GM19035 (cell line): ENCODE measurements around the gene PRKCE.

Experiments
- ATAC-seq: cut with Tn5 transposase; IDR thresholded peaks from one replicate; pipeline ENCODE4 v1.9.1; 2021; ENCODE audit not compliant: unreplicated experiment

PRKCE gene

DNA sequence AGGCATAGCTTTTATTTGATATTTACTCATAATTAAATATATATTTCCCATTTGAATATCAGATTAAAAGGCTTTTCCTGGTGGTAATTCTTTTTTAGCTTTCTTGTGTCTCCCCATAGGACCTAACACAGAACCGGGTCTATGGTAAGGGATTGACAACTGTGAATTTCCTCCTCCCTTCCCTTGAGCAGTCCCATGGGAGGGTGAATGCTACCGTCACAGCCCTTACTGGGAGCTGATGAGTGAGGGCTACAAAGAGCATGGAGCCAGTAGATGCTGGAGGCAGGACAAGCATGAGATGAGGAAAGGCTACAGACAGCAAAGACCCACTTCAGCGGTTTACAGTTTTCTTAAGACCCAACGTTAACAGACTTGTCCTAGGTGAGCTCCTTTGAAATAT lies 475.1 kb downstream of the PRKCE start:
- ATAC-seq: no peak

- ATAC-seq: no peak
These were observed 475.7 kb downstream of the PRKCE start for GRCh38 chr2:46127176-46127575.

DNA sequence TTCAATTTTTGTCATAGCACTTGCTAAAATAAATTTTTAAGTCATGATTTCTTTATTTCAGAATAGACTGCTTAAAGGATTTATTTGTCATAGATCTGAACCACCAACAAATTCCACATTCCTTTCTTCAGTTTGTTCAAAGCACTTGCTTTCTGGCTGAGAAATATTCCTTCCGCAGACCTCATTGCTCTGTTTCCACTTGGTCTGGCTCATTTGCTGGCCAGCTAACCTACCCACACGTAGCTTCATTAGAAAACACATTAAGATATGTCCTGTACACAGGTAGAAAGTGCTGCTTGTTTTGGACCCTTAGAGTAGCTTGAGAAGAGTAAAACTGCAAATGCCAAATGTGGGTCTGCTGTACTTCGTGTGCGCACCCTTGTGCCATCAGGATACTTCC lies 479.0 kb downstream of the PRKCE start:
- no peak for ATAC-seq

DNA sequence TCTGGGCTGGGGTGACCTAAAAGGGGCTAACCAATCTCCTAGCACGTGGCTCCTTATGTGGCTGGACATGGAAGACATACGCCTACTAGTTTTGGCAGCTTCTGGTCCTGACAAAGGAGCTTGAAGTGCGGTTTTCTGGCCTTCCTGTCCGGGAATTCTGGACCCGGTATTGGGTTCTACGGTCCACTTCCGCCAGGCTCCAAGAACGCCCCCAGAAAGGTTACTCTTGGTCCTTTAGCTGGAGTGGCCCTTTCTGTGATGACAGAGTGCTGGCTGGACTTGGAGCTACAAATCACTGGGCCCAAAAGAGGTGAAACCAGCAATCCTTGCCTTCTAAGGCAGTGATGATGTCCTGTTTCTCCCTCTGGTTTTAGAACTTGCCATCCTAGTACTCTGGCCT lies 481.5 kb downstream of the PRKCE start:
- ATAC-seq: no peak

- no peak for ATAC-seq
These were observed 483.2 kb downstream of the PRKCE start for GRCh38 chr2:46134531-46135227.

DNA sequence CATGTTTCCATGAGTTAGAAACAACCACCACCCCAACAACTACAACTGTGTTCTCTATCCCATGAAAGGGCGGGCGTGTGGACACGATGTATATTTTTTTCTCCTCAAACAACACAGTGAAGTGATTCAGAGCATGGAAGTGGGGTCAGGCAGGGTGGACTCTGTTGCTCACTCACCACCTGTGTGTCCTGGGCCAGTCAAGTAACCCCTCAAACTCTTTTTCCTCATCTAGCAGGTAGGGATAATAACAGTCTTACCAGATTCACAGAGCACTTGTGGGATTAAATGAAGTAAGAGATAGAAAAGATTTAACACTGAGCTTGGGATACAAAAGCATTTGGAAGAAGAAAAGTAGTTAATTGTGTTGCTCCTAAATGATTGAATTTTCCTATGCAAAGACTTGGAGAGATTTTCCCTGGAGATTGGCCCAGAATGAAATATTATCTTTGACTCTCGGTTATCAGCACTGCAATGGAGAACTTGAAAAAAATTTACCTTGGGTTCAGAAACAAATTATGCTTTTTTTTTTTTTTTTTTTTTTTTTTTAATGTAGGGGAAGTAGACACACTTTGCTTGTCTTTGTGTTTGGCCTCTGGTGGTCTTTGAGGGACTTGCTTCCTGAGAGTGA lies 483.9 kb downstream of the PRKCE start:
- ATAC-seq: no peak

DNA sequence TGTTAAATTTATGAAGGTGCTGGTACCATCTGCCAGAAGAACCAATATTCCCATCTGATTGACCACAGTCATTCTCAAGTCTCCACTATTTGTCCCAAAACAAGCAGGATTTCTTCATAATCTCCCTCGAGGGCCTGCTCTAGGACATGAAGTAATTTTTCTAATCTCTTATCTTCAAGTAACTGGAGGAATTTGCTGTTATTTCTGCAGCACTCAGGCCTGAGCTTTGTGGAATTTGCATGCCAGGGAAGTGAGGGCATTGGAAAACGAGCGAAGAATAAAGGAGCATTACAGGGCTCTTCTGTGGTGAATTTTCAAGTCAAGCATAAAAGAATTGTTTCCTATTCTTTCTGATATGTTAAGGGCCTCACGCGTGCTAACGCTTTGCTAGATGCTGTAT lies 484.5 kb downstream of the PRKCE start:
- ATAC-seq: no peak

- ATAC-seq: no peak
These were observed 485.0 kb downstream of the PRKCE start for GRCh38 chr2:46136481-46136880.

DNA sequence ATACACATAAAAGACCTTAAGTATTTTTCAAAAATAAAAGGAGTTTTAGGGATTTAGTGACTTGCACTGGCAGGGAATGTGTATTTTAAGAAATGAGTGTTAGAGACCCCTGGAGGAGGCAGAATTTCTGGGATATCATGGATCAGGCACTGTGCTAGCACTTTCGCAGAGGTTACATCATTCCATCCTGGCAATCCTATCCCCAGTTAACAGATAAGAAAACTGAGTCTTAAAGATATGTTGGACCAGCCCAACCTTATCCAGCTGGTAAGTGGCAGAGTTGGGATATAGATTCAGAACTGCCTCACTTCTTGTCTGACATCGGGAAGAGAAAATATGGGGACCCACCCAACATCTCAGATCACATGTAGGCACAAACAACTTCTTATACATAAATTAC lies 485.5 kb downstream of the PRKCE start:
- no peak for ATAC-seq

DNA sequence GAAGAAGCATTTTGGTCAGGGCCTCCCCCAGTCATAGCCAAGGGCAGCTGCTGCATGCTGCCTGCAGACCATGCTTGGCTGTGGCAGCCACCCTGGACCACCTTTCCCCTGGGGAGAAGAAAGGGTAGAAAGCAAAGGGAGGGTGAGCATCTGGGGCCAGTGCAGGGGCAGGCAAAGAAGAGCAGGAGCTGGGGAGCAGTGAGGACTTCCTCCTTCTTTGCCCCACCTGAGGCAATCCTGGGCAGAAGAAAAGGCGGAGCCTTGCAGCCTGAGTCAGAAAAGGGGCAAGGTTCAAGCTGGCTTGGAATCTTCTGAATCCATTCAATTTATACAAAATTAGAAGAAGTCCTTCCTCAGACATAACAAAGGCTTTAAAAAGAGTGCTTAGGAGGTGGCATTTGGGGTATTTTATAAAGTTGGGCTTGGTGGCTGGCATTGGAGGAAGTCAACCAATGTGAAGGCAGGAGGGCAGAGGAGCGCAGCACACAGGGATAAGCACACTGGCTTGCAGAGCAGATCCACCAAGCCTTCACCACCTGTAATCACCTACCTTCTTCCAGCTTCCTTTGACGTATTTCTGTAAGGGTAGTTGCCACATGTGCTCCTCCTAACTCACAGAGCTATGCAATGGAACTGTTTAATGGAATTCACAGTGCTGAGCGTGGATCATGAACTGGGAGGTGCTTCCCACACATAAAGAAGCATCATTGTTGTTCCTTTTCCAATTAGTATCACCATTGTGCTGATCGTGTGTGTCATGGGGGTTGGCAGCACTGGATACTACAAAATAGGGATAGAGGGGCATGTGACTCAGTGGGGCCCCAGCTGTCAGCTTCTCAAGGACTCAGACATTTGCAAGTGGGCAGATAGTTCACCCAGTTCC lies 491.3 kb downstream of the PRKCE start:
- no peak for ATAC-seq

DNA sequence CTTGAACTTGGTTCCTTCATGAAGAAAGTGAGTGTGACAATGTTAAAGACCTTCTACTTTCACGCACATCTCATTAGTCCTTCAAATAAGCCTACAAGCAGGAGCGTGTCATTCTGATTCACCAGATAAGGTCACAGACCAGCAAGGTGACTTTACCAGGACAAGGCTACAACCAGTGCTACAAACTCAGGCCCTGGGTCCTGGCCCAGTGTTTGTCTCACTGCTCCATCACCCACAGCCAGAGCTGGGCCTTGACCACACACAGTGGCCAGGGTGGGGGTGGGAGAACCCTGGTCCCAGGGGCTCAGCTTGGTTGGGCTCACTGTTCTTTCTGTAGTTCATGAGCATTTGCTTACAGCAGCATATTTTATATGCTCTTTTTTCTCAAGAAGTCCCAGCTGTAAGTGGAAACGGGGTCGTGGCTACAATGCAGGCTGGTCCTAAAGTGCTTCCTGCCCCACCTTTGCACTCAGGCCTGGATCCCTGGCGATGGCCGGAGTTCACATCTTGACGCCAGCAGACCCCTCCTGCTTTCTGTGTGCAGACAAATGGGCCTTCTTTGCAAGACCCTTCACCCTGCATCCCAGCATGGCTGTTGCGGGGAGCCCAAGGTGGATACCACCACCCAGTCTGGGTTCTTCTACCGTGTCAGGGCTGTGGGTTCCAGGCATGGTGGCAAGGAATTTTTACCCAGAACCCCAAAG lies 492.1 kb downstream of the PRKCE start:
- no peak for ATAC-seq

- no peak for ATAC-seq
These were observed 492.8 kb downstream of the PRKCE start for GRCh38 chr2:46144133-46144800.

DNA sequence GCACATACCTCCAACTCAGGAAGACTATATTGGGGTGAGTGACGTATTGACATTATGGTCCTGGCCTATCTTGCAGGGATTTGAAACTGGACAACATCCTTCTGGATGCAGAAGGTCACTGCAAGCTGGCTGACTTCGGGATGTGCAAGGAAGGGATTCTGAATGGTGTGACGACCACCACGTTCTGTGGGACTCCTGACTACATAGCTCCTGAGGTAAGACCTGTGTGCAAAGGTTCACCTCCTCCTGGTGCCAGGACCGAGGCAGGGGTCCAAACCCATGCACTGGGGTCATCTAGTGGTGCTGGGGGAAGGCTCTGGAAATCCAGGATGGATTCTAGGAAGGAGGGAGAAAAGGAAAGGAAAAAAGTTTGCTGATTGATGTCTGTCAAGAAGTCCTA lies 493.5 kb downstream of the PRKCE start:
- no peak for ATAC-seq

GRCh38 chr2:46145840-46146239 lies 494.4 kb downstream of the PRKCE start:
- ATAC-seq: no peak

DNA sequence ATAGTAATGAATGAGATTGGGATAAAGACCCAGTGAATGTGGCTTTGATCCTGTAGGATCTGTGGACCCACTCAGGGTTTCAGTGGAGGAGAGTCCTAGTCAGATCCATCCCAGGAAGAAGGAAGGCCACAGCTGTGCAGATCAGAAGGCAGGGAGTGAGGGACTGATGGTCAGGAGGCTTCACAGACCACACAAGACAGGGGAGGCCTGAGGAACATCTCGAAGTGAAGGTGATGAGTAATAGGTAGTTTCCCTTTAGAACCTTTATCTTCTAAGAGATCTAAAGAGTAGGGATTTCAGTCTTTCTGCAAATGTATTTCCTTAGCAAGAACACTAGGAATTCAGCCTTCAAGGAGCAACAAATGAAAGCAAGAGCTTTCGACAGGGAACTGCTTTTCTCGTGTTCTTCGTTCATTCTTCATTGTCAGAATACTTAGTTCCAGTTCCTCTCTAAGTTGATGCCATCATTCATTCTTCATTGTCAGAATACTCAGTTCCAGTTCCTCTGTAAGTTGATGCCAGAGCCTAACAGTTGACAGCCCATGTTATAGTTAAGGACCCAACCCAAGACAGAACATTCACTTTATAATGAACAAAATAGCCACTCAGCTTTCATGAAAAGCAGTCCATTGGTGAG lies 495.5 kb downstream of the PRKCE start:
- no peak for ATAC-seq

DNA sequence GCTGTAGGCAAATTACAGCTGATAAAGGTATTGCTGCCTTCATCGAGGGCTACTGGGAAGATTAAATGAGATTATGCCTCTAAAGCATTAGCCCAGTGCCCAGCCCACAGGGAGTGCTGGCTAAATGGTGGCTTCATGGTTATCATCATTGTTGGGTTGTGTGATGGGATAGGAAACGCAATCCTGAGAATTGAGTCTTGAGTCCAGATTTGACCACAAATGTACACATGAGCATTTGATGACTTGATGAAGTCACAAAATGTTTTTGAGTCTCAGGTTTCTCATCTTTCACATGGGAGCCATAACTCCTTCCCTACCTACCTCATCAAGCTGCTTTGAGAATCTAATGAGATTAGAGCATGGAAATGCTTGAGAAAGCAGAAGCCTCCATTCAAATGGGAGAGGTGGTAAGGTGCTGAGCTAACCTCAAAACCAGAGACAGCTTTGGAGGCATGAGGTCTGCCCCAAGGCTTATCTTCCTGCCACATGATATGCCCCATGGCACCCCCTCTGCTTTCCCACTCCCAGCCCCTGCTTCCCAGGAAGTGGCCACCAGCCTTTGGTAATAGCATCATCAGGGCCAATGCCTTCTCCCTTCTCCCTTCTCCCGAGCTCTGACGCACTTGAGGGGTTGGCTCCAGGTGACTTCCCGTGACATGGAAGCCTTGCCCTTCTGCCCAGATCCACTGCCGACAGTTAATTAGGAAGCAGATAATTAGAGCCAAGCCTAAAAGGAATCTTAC lies 496.3 kb downstream of the PRKCE start:
- ATAC-seq: no peak

GRCh38 chr2:46148369-46148736 lies 496.9 kb downstream of the PRKCE start:
- ATAC-seq: no peak

DNA sequence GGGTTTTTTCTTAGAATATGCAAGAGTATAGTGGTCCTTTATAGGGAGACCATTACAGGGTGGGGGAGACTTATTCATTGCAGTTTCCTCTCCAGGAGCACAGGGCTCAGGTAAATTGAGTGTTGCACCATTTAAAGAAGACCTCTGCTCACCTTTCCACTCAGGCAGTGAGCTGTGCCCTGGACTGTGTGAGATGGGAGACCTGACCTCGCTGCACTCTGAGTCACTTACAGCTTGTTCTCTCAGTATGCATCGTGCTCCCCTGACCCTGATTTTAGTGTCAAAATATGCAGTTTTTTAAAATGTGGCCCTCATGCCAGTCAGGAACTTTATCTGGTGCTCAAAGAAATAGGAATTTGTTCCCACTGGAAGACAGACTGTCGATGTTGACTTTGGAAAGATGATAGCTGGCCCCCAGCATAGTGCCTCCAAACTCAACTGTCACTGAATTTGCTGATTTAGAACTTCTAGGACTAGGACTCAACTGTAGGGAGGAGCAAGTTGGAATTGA lies 499.0 kb downstream of the PRKCE start:
- ATAC-seq: no peak

- no peak for ATAC-seq
These were observed 500.1 kb downstream of the PRKCE start for GRCh38 chr2:46151577-46151976.
